Measurements from ENCODE around the gene RNF141. TPM values are rescaled to one million over a fixed set of nuclear protein-coding genes. Genes with fewer than 3 reads are reported as not detected.

Gene RNF141
- total RNA-seq, 1 experiment from 2014 or later: 74.8 TPM

DNA sequence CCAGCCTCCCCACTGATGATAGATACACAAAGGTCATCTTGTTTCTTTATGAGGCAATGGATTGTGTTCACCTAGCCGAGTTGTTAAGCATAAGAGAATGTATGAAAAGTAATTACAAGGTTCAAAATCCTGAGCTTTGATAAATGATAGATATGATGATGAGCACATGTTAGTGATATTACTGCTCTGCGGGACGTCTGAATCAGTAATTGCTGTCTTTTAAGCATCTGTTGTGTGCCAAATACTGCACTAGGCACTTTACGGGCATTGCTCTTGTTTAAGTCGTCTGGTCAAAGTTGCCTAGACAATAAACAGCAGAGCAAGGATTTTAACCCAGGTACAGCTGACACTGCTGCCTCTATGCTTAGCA is 559 bp upstream of the RNF141 start:
- peak overlapping the region; percentile 73 for H3K4me3 Mint-ChIP-seq (ENCODE audit: unreplicated experiment)
- BruUV-seq (replicated peaks): no TSS peak
- Histone ChIP-seq H3K27me3 (replicated peaks; ENCODE audit: control insufficient read depth, insufficient read depth, low read length) (no peaks in the 10 kb centered on the region), H3K4me3 (ENCODE audit: low read depth, low read length) (peak overlapping the region; percentile 78), H3K9me3 (no peaks in the 10 kb centered on the region), H3K36me3 (ENCODE audit: control insufficient read depth, insufficient read depth, low read length) (no peaks in the 10 kb centered on the region), H3K4me1 (peaks cover 19% of the 10 kb centered on the region)
- intact Hi-C loops (cut with micrococcal nuclease; ENCODE audit: unreplicated experiment): loop anchor here (1.0 to 5.0 kb wide), 3 partner anchors 51 to 194 kb away; no protein-coding TSS in a partner anchor
- peak in 1 of 2 experiments; percentile 17 for DNase-seq
- H3K27me3 Mint-ChIP-seq (ENCODE audit: insufficient read depth, unreplicated experiment): no peaks in the 10 kb centered on the region
- peaks cover 12% of the 10 kb centered on the region for H3K36me3 Mint-ChIP-seq (ENCODE audit: insufficient read depth, unreplicated experiment)
- H3K9me3 Mint-ChIP-seq (ENCODE audit: unreplicated experiment): no peaks in the 10 kb centered on the region
- CTCF ChIA-PET: interaction anchor here (0.6 to 1.8 kb wide), 13 partner anchors 19 to 245 kb away, joined by 3 to 7 read pairs (median 3); partner anchors contain the start of gene AMPD3
- peak overlapping the region; percentile 79 for H3K27ac Mint-ChIP-seq (ENCODE audit: unreplicated experiment)
- TF ChIP-seq, protein P1, sequence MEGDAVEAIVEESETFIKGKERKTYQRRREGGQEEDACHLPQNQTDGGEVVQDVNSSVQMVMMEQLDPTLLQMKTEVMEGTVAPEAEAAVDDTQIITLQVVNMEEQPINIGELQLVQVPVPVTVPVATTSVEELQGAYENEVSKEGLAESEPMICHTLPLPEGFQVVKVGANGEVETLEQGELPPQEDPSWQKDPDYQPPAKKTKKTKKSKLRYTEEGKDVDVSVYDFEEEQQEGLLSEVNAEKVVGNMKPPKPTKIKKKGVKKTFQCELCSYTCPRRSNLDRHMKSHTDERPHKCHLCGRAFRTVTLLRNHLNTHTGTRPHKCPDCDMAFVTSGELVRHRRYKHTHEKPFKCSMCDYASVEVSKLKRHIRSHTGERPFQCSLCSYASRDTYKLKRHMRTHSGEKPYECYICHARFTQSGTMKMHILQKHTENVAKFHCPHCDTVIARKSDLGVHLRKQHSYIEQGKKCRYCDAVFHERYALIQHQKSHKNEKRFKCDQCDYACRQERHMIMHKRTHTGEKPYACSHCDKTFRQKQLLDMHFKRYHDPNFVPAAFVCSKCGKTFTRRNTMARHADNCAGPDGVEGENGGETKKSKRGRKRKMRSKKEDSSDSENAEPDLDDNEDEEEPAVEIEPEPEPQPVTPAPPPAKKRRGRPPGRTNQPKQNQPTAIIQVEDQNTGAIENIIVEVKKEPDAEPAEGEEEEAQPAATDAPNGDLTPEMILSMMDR (IDR thresholded peaks at IDR 0.05; ENCODE audit: insufficient read depth in 1 of 2, low read depth in 1 of 2, low read length in 1 of 2, severe bottlenecking in 1 of 2, unreplicated experiment in 1 of 2): no peak
- H3K4me1 Mint-ChIP-seq (ENCODE audit: low read depth, unreplicated experiment): peaks cover 7% of the 10 kb centered on the region
- POLR2A ChIA-PET: interaction anchor here (0.6 to 1.0 kb wide), 4 partner anchors 32 to 268 kb away, joined by 3 to 7 read pairs (median 4); no protein-coding TSS in a partner anchor

DNA sequence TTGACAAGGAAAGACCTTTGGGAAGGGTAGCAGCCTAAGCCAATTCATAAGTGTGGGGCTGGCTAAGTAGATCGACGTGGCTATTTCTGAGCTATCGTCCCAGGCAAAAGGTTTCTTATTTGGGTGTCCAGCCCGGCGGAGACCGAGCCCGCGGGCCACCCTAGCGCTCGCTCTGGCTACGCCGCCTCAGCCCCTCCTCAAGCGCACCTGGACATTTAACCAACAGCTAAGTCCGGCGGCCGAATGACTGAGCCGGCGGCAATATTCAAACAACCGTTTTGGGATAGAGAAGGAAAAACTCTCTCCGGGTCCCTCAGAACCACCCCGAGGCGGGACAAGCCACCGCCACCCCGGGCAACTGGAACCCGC is 457 bp downstream of the RNF141 start:
- H3K27me3 Mint-ChIP-seq (ENCODE audit: insufficient read depth, unreplicated experiment): no peaks in the 10 kb centered on the region
- peak; percentile 59 to 68 for DNase-seq
- BruUV-seq (replicated peaks): no TSS peak
- TF ChIP-seq, protein P1 (IDR thresholded peaks at IDR 0.05; ENCODE audit: insufficient read depth in 1 of 2, low read depth in 1 of 2, low read length in 1 of 2, severe bottlenecking in 1 of 2, unreplicated experiment in 1 of 2): no peak
- peaks cover 19% of the 10 kb centered on the region for H3K4me1 ChIP-seq
- ChIA-PET CTCF (interaction anchor here (0.6 to 1.8 kb wide), 29 partner anchors 8 to 231 kb away, joined by 3 to 8 read pairs (median 3); partner anchors contain the start of genes AMPD3 and CTR9), POLR2A (interaction anchor here (0.7 to 1.2 kb wide), 7 partner anchors 13 to 269 kb away, joined by 3 to 7 read pairs (median 4); partner anchors contain the start of gene CTR9)
- H3K4me3 Mint-ChIP-seq (ENCODE audit: unreplicated experiment): peak overlapping the region; percentile 73
- H3K36me3 Mint-ChIP-seq (ENCODE audit: insufficient read depth, unreplicated experiment): peaks cover 12% of the 10 kb centered on the region
- H3K9me3 ChIP-seq: no peaks in the 10 kb centered on the region
- intact Hi-C loops (cut with micrococcal nuclease; ENCODE audit: unreplicated experiment): loop anchor here (5.0 kb wide), 2 partner anchors 52 to 117 kb away; no protein-coding TSS in a partner anchor
- H3K9me3 Mint-ChIP-seq (ENCODE audit: unreplicated experiment): no peaks in the 10 kb centered on the region
- no peaks in the 10 kb centered on the region for H3K27me3 ChIP-seq (replicated peaks; ENCODE audit: control insufficient read depth, insufficient read depth, low read length)
- H3K27ac Mint-ChIP-seq (ENCODE audit: unreplicated experiment): peak overlapping the region; percentile 79
- peaks cover 7% of the 10 kb centered on the region for H3K4me1 Mint-ChIP-seq (ENCODE audit: low read depth, unreplicated experiment)
- no peaks in the 10 kb centered on the region for H3K36me3 ChIP-seq (ENCODE audit: control insufficient read depth, insufficient read depth, low read length)
- peak overlapping the region; percentile 78 for H3K4me3 ChIP-seq (ENCODE audit: low read depth, low read length)

DNA sequence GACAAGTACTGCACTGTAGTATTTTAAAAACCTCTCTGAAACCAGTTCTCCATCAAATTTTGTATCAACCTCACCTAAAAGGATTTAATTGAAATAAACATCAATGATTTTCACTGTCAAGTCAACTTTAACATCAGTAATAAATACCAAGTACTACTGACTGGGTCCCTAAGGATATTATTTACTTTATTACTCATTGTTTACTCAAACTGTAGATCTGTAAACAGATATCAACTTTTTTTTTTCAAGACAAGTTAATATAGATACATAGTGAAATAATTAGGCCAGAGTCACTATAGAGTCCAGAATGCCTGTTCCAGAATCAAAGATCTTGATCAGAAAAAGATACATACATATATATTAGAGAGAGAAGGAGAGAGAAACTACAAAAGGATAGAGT is 1.6 kb downstream of the RNF141 start:
- Histone ChIP-seq H3K4me3 (ENCODE audit: low read depth, low read length) (no peak overlapping the region), H3K4me1 (peaks cover 19% of the 10 kb centered on the region), H3K27me3 (replicated peaks; ENCODE audit: control insufficient read depth, insufficient read depth, low read length) (no peaks in the 10 kb centered on the region), H3K9me3 (no peaks in the 10 kb centered on the region), H3K36me3 (ENCODE audit: control insufficient read depth, insufficient read depth, low read length) (no peaks in the 10 kb centered on the region)
- CTCF ChIA-PET: no interaction called here
- Mint-ChIP-seq H3K4me3 (ENCODE audit: unreplicated experiment) (peak overlapping the region; percentile 73), H3K27ac (ENCODE audit: unreplicated experiment) (no peak overlapping the region), H3K9me3 (ENCODE audit: unreplicated experiment) (no peaks in the 10 kb centered on the region), H3K4me1 (ENCODE audit: low read depth, unreplicated experiment) (peaks cover 7% of the 10 kb centered on the region), H3K27me3 (ENCODE audit: insufficient read depth, unreplicated experiment) (no peaks in the 10 kb centered on the region), H3K36me3 (ENCODE audit: insufficient read depth, unreplicated experiment) (peaks cover 12% of the 10 kb centered on the region)
- POLR2A ChIA-PET: no interaction called here
- no peak for DNase-seq
- intact Hi-C loops (cut with micrococcal nuclease; ENCODE audit: unreplicated experiment): no loop called here
- TF ChIP-seq, protein P1 (IDR thresholded peaks at IDR 0.05; ENCODE audit: insufficient read depth in 1 of 2, low read depth in 1 of 2, low read length in 1 of 2, severe bottlenecking in 1 of 2, unreplicated experiment in 1 of 2): no peak
- no TSS peak for BruUV-seq (replicated peaks)

Measured in Caco-2 (cell line).